ENCODE data around the gene TBX22. TPM values are rescaled to one million over a fixed set of nuclear protein-coding genes. Genes with fewer than 3 reads are reported as not detected.
"Not testable (repeated sequence)": the region's sequence is repeated elsewhere in the genome, so short reads cannot be mapped to it uniquely, and the experiment has no call there.

The TBX22 gene
- total RNA-seq, 1 donor from 2014 or later, result not detected

DNA sequence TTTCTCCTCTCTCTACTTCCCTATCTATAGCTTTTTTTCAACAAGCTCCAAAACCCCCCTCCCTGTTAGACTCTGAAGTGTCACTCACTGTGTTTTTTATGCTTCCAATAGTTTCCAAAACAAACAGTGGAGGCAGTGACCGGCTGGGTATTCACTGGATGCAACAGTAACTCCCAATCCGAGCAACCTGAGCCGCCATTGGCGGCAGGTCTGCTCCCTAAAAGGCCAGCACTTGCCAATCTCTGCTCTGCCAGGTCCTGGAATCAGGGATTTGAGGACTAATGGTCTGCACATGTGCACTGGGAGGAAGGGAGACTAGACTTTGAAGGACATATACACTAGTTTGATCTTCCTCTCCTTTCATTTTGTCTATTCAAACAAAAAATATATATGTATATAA lies 7.1 kb downstream of the TBX22 start:
- no peak for TF ChIP-seq CTCF (IDR thresholded peaks at IDR 0.05; ENCODE audit: borderline replicate concordance)
- intact Hi-C loops (cut with micrococcal nuclease), result no loop called here

DNA sequence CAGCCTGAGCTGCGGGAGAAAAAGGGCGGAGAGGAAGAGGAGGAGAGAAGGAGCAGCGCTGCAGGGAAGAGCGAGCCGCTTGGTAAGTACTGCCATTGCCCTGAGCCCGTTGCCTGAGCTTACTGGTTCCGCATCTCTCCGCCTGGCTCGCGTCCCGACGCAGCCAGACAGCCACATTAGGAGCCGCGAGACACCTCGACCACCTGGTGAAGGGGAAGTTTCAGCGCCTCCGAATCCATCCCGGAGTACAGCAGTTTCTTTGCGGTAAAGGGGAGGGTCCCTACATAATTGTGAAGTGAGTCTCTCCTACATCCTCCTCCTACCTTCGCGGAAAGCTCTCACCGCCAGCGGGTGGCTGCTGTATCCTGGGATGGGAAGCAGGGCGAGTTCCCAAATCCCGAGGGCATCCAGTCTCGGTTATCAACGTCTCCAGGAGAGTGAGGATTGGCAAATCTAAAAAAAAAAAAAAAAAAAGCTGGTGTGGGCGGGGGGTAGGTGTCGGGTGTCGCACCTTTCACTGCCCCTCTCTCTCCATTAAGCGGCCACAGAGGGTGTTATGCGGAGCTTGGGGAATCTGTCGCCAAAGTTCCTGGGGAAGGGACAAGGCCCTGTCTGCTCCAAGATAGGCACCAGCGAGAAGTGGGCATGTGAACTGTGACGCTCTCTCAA lies 7.9 kb downstream of the TBX22 start:
- H3K27me3 ChIP-seq (ENCODE audit: low read depth), result peaks cover 6% of the 10 kb centered on the region
- H3K9me3 ChIP-seq (replicated peaks), result no peaks in the 10 kb centered on the region
- H3K36me3 ChIP-seq, result no peaks in the 10 kb centered on the region
- H3K4me3 ChIP-seq, result peak overlapping the region; percentile 42
- intact Hi-C loops (cut with micrococcal nuclease), result no loop called here
- TF ChIP-seq CTCF (IDR thresholded peaks at IDR 0.05; ENCODE audit: borderline replicate concordance), result no peak
- DNase-seq, result no peak
- H3K4me1 ChIP-seq, result no peaks in the 10 kb centered on the region
- no peak overlapping the region for H3K27ac ChIP-seq (replicated peaks)

More for the DNA sequence above, 7.1 kb downstream of the TBX22 start:
- Histone ChIP-seq H3K36me3 (no peaks in the 10 kb centered on the region), H3K4me3 (no peak overlapping the region), H3K27ac (replicated peaks) (no peak overlapping the region), H3K27me3 (ENCODE audit: low read depth) (peaks cover 6% of the 10 kb centered on the region), H3K4me1 (no peaks in the 10 kb centered on the region), H3K9me3 (replicated peaks) (no peaks in the 10 kb centered on the region)
- no peak for DNase-seq

- no peaks in the 10 kb centered on the region for H3K4me1 ChIP-seq
- H3K36me3 ChIP-seq, result no peaks in the 10 kb centered on the region
- DNase-seq, result no peak
- peaks cover 6% of the 10 kb centered on the region for H3K27me3 ChIP-seq (ENCODE audit: low read depth)
- H3K9me3 ChIP-seq (replicated peaks), result no peaks in the 10 kb centered on the region
- no peak overlapping the region for H3K4me3 ChIP-seq
- no peak overlapping the region for H3K27ac ChIP-seq (replicated peaks)
- TF ChIP-seq CTCF (IDR thresholded peaks at IDR 0.05; ENCODE audit: borderline replicate concordance), result no peak
- intact Hi-C loops (cut with micrococcal nuclease), result no loop called here
These were observed 11.6 kb downstream of the TBX22 start for GRCh38 chrX:80026116-80026515.

GRCh38 chrX:80066156-80066555 lies 51.6 kb downstream of the TBX22 start:
- intact Hi-C loops (cut with micrococcal nuclease); H3K36me3 ChIP-seq; DNase-seq; H3K27ac ChIP-seq (replicated peaks); H3K27me3 ChIP-seq (ENCODE audit: low read depth); H3K4me1 ChIP-seq; H3K4me3 ChIP-seq: not testable (repeated sequence)
- H3K9me3 ChIP-seq (replicated peaks), result peaks cover 31% of the 10 kb centered on the region

- H3K36me3 ChIP-seq; H3K4me1 ChIP-seq; intact Hi-C loops (cut with micrococcal nuclease); H3K27me3 ChIP-seq (ENCODE audit: low read depth); H3K4me3 ChIP-seq; DNase-seq; H3K9me3 ChIP-seq (replicated peaks); H3K27ac ChIP-seq (replicated peaks): not testable (repeated sequence)
These were observed 61.1 kb downstream of the TBX22 start for GRCh38 chrX:80075625-80076024.
